ENCODE results near the gene CCND2.

Gene CCND2

DNA sequence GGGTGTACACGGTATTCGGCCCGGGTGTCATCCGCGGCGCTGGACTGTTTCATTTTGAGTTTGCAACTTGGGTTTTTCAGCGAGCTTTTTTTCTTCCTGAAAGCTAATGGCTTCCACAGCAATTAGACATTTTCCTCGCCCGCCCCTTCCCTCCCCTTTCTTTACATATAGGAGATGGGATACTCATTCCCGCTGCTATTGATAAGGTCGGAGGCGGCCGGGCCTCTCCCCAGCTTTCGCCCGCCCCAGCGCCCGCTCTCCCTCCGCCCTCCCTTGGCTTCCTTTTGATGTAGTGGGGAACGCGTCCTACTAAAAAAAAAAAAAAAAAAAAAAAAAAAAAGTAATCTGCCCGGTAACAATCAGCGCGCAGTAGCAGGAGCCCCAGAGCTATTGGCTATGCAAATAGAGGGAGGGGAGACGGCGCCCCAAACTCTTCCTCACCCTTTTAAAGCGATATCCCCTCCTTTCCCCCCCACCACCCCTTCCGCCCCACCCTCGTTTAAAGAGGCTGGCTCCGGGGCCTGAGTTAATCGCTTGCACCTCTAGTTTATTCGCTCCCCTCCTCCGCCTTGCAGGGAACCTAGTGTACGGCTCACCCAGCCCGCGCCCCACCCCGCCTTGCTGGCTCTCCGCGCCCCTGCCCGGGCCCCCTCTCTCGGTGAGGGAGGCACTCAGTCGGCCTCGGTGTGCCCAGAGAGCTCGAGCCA is 1.7 kb upstream of the CCND2 start:
- peak overlapping the region; percentile 47 for H3K4me3 ChIP-seq (replicated peaks; ENCODE audit: low read depth, low read length)
- TF ChIP-seq, protein P1, sequence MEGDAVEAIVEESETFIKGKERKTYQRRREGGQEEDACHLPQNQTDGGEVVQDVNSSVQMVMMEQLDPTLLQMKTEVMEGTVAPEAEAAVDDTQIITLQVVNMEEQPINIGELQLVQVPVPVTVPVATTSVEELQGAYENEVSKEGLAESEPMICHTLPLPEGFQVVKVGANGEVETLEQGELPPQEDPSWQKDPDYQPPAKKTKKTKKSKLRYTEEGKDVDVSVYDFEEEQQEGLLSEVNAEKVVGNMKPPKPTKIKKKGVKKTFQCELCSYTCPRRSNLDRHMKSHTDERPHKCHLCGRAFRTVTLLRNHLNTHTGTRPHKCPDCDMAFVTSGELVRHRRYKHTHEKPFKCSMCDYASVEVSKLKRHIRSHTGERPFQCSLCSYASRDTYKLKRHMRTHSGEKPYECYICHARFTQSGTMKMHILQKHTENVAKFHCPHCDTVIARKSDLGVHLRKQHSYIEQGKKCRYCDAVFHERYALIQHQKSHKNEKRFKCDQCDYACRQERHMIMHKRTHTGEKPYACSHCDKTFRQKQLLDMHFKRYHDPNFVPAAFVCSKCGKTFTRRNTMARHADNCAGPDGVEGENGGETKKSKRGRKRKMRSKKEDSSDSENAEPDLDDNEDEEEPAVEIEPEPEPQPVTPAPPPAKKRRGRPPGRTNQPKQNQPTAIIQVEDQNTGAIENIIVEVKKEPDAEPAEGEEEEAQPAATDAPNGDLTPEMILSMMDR (IDR thresholded peaks at IDR 0.05; ENCODE audit: low read length, missing control alignments) = no peak
- DNase-seq (ENCODE audit: low read depth) = peak; percentile 71

DNA sequence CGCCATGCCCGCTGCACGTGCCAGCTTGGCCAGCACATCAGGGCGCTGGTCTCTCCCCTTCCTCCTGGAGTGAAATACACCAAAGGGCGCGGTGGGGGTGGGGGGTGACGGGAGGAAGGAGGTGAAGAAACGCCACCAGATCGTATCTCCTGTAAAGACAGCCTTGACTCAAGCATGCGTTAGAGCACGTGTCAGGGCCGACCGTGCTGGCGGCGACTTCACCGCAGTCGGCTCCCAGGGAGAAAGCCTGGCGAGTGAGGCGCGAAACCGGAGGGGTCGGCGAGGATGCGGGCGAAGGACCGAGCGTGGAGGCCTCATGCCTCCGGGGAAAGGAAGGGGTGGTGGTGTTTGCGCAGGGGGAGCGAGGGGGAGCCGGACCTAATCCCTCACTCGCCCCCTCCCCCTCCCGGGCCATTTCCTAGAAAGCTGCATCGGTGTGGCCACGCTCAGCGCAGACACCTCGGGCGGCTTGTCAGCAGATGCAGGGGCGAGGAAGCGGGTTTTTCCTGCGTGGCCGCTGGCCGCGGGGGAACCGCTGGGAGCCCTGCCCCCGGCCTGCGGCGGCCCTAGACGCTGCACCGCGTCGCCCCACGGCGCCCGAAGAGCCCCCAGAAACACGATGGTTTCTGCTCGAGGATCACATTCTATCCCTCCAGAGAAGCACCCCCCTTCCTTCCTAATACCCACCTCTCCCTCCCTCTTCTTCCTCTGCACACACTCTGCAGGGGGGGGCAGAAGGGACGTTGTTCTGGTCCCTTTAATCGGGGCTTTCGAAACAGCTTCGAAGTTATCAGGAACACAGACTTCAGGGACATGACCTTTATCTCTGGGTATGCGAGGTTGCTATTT is 914 bp upstream of the CCND2 start:
- TF ChIP-seq, protein P1 (IDR thresholded peaks at IDR 0.05; ENCODE audit: low read length, missing control alignments) = no peak
- H3K4me3 ChIP-seq (replicated peaks; ENCODE audit: low read depth, low read length) = peak overlapping the region; percentile 47
- peak; percentile 24 for DNase-seq (ENCODE audit: low read depth)

DNA sequence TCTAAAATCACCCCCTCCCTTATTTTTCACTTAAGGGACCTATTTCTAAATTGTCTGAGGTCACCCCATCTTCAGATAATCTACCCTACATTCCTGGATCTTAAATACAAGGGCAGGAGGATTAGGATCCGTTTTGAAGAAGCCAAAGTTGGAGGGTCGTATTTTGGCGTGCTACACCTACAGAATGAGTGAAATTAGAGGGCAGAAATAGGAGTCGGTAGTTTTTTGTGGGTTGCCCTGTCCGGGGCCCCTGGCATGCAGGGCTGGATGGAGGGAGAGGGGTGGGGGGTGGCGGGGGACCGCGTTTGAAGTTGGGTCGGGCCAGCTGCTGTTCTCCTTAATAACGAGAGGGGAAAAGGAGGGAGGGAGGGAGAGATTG is 300 bp upstream of the CCND2 start:
- H3K4me3 ChIP-seq (replicated peaks; ENCODE audit: low read depth, low read length) = peak overlapping the region; percentile 76
- TF ChIP-seq, protein P1 (IDR thresholded peaks at IDR 0.05; ENCODE audit: low read length, missing control alignments) = no peak
- DNase-seq (ENCODE audit: low read depth) = no peak

DNA sequence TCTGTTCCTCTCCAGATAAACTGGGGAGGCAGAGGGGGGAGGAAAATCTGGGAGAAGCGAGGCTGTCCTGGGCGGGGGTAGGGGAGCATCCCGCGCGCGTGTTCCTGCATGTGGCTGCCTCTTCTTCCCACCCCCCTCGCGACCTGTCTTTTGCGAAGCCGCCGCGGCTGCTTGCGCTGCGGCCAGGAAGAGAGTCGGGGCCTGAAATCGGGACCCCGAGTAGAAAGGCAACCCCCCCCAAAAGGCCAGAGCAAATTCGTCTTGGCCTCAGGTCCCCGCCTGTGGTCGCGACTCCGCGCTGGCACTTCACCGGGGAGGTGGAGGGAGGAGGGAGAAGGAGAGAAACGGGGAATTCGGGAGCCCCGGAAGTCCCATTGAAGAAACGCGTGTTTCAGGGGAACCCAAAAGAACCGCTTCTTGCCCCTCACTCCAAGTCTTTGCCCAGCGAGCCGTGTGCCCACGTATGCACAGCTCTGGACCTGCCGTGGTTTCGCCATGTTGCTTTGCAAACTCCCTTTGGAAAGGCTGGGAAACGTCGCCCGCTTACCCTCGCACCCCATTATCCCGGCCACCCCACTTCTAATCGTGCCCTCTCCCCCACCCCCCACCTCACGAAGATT is 944 bp downstream of the CCND2 start:
- H3K4me3 ChIP-seq (replicated peaks; ENCODE audit: low read depth, low read length) = peak overlapping the region; percentile 76
- TF ChIP-seq, protein P1 (IDR thresholded peaks at IDR 0.05; ENCODE audit: low read length, missing control alignments) = no peak
- peak; percentile 21 for DNase-seq (ENCODE audit: low read depth)

DNA sequence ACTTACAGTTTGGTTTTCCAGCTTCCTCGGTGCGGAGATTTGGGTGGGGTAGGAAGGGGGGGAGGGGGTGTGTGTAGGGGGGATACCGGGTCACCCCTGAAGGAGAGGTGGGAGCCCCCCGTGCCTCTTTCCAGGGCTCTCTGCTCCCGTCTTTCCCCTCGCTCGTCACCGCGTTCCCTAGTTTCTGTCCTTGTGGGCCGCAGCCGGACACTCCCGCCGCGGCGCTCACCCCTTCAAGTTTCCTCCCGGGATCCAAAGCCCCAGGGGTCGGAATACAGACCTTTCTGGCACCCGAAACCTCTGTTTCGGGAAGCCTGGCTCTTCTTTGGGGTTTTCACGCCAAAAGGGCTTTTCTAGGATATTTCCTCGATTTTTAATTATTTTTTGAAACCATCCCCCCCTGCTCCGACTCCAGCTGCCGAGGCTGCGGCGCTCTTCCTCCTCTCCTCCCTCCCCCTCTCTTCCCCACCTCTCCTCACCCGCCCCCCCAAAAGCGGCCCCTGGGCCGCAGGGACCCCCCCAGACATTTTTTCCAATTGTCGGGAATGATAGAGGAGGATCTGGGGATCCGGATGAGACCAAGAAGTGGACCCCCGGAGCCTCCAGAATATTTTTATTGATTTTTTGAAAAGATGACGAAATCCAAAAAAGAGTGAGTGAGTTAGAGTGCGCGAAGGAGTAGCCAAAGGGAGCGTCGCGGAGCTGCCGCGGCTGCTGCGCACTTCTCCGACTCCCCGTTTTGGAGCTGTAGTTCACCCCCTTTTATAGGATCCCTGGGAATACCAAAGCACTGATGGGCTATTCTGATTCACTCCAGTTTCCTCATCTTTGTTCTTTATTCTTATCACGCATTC is 1.7 kb downstream of the CCND2 start:
- peak; percentile 36 for DNase-seq (ENCODE audit: low read depth)
- TF ChIP-seq, protein P1 (IDR thresholded peaks at IDR 0.05; ENCODE audit: low read length, missing control alignments) = no peak
- peak overlapping the region; percentile 76 for H3K4me3 ChIP-seq (replicated peaks; ENCODE audit: low read depth, low read length)

DNA sequence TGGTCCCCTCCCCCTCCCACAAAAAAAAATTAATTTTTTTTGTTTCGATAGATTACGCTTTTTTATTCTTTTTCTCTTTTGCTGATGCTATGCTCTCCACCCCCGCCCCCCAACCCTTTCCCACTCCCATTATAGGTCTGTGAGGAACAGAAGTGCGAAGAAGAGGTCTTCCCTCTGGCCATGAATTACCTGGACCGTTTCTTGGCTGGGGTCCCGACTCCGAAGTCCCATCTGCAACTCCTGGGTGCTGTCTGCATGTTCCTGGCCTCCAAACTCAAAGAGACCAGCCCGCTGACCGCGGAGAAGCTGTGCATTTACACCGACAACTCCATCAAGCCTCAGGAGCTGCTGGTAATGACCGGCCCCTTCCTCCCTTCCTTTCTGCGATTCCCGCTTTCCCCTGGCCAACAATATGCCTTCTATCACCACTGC is 2.3 kb downstream of the CCND2 start:
- DNase-seq (ENCODE audit: low read depth) = no peak
- peak overlapping the region; percentile 76 for H3K4me3 ChIP-seq (replicated peaks; ENCODE audit: low read depth, low read length)
- TF ChIP-seq, protein P1 (IDR thresholded peaks at IDR 0.05; ENCODE audit: low read length, missing control alignments) = no peak
